OCI-LY1 (cell line): ENCODE data around the gene DAPK2.

Source experiments
- H2AFZ ChIP-seq: fragments of 200-600 bp; sonication (generic), shearing (Covaris generic); 2 replicates; pipeline ENCODE4 v1.6.0; 2014; ENCODE audit warnings: antibody characterized with exemption, mild to moderate bottlenecking, low read length
- H3F3A ChIP-seq: fragments of 200-600 bp; sonication (generic), shearing (Covaris generic); 2 replicates; pipeline ENCODE4 v1.6.0; 2014; ENCODE audit warnings: mild to moderate bottlenecking, antibody characterized with exemption, low read length, moderate library complexity; ENCODE audit not compliant: insufficient read depth
- H3K27ac ChIP-seq: fragments of 200-600 bp; sonication (generic); 2 replicates; pipeline ENCODE4 v1.5.1; 2014; ENCODE audit warnings: low read length, mixed run types, mild to moderate bottlenecking, low read depth; ENCODE audit not compliant: poor library complexity, severe bottlenecking
- H3K27me3 ChIP-seq: fragments of 200-600 bp; sonication (generic); 2 replicates; pipeline ENCODE4 v1.6.0; 2014; ENCODE audit warnings: antibody characterized with exemption, mild to moderate bottlenecking, low read length, moderate library complexity; ENCODE audit not compliant: insufficient read depth
- H3K36me3 ChIP-seq: fragments of 200-600 bp; sonication (generic); 2 replicates; pipeline ENCODE4 v1.6.1; 2014; ENCODE audit warnings: mild to moderate bottlenecking, antibody characterized with exemption, low read length, moderate library complexity, mixed read lengths; ENCODE audit not compliant: insufficient read depth
- H3K4me1 ChIP-seq: fragments of 200-600 bp; sonication (generic); 2 replicates; pipeline ENCODE4 v1.5.1; 2014; ENCODE audit warnings: mild to moderate bottlenecking, low read length, moderate library complexity; ENCODE audit not compliant: insufficient read depth, severe bottlenecking
- H3K4me2 ChIP-seq: fragments of 200-600 bp; sonication (generic), shearing (Covaris generic); 2 replicates; pipeline ENCODE4 v1.6.1; 2014; ENCODE audit warnings: low read length
- H3K4me3 ChIP-seq: fragments of 200-600 bp; sonication (generic); 2 replicates; pipeline ENCODE4 v1.5.1; 2014; ENCODE audit warnings: low read length, low read depth, mild to moderate bottlenecking, mixed read lengths; ENCODE audit not compliant: poor library complexity, severe bottlenecking
- H3K79me2 ChIP-seq: fragments of 200-600 bp; shearing (Covaris generic); 2 replicates; pipeline ENCODE4 v1.6.1; 2016; ENCODE audit warnings: mixed run types, low read length, mixed read lengths; ENCODE audit not compliant: insufficient read depth
- H3K9ac ChIP-seq: fragments of 200-600 bp; sonication (generic), shearing (Covaris generic); 2 replicates; pipeline ENCODE4 v1.6.1; 2014; ENCODE audit warnings: mild to moderate bottlenecking, low read length, mixed read lengths
- H3K9me2 ChIP-seq: fragments of 200-600 bp; sonication (generic), shearing (Covaris generic); 2 replicates; pipeline ENCODE4 v1.6.1; 2014; ENCODE audit warnings: low read depth, mild to moderate bottlenecking, low read length, mixed read lengths
- H3K9me3 ChIP-seq: fragments of 200-600 bp; shearing (Covaris generic); 2 replicates; pipeline ENCODE4 v1.6.1; 2014; ENCODE audit warnings: low read length, mixed read lengths
- H4K20me1 ChIP-seq: fragments of 200-600 bp; sonication (generic), shearing (Covaris generic); 2 replicates; pipeline ENCODE4 v1.6.0; 2016; ENCODE audit warnings: mild to moderate bottlenecking, low read length; ENCODE audit not compliant: insufficient read depth
- CTCF ChIP-seq: fragments of 200-600 bp; sonication (generic), shearing (Covaris generic); IDR thresholded peaks from 2 replicates; pipeline ENCODE4 v1.5.1; 2017; ENCODE audit warnings: mild to moderate bottlenecking, antibody characterized with exemption, low read length, moderate library complexity, mixed read lengths
- EZH2 ChIP-seq: fragments of 200-600 bp; sonication (generic), shearing (Covaris generic); IDR thresholded peaks from 2 replicates; pipeline ENCODE4 v1.8.0; 2017; ENCODE audit warnings: borderline replicate concordance, mixed run types, mild to moderate bottlenecking, antibody characterized with exemption, low read length, moderate library complexity, mixed read lengths

The DAPK2 gene

GRCh38 chr15:64004587-64004986 lies 41.7 kb downstream of the DAPK2 start:
- H3K9ac ChIP-seq: no peak overlapping the region
- no peaks in the 10 kb centered on the region for H3K79me2 ChIP-seq
- 0 out of 2 replicates have a peak, but pooled peaks cover 2% of the 10 kb centered on the region for H3F3A ChIP-seq
- TF ChIP-seq CTCF: no peak
- no peak for TF ChIP-seq EZH2
- H3K4me2 ChIP-seq: no peak overlapping the region
- no peaks in the 10 kb centered on the region for H4K20me1 ChIP-seq
- H3K36me3 ChIP-seq: no peaks in the 10 kb centered on the region
- H3K4me3 ChIP-seq: no peak overlapping the region
- H3K4me1 ChIP-seq: peaks cover 25% of the 10 kb centered on the region
- no peaks in the 10 kb centered on the region for H3K9me2 ChIP-seq
- no peak overlapping the region for H3K27ac ChIP-seq
- H2AFZ ChIP-seq: no peak overlapping the region
- no peaks in the 10 kb centered on the region for H3K9me3 ChIP-seq
- H3K27me3 ChIP-seq: no peaks in the 10 kb centered on the region

GRCh38 chr15:64004056-64004455 lies 42.2 kb downstream of the DAPK2 start:
- H3K4me1 ChIP-seq: peaks cover 22% of the 10 kb centered on the region
- no peaks in the 10 kb centered on the region for H3K36me3 ChIP-seq
- TF ChIP-seq EZH2: no peak
- TF ChIP-seq CTCF: no peak
- no peaks in the 10 kb centered on the region for H4K20me1 ChIP-seq
- no peak overlapping the region for H3K4me3 ChIP-seq
- H2AFZ ChIP-seq: no peak overlapping the region
- 0 out of 2 replicates have a peak, but pooled peaks cover 2% of the 10 kb centered on the region for H3F3A ChIP-seq
- H3K9me3 ChIP-seq: no peaks in the 10 kb centered on the region
- no peaks in the 10 kb centered on the region for H3K9me2 ChIP-seq
- H3K27ac ChIP-seq: no peak overlapping the region
- H3K9ac ChIP-seq: no peak overlapping the region
- H3K79me2 ChIP-seq: no peaks in the 10 kb centered on the region
- H3K4me2 ChIP-seq: no peak overlapping the region
- no peaks in the 10 kb centered on the region for H3K27me3 ChIP-seq

GRCh38 chr15:64003182-64003581 lies 43.1 kb downstream of the DAPK2 start:
- Histone ChIP-seq H3K9me2 (no peaks in the 10 kb centered on the region), H3F3A (no peaks in the 10 kb centered on the region), H2AFZ (no peak overlapping the region), H3K9ac (no peak overlapping the region), H3K4me1 (peaks cover 19% of the 10 kb centered on the region), H3K27ac (no peak overlapping the region), H4K20me1 (no peaks in the 10 kb centered on the region), H3K79me2 (no peaks in the 10 kb centered on the region), H3K27me3 (no peaks in the 10 kb centered on the region), H3K4me3 (no peak overlapping the region), H3K9me3 (no peaks in the 10 kb centered on the region), H3K4me2 (no peak overlapping the region), H3K36me3 (no peaks in the 10 kb centered on the region)
- TF ChIP-seq CTCF (no peak), EZH2 (no peak)
